Right ventricle myocardium inferior (tissue), 1 donor: Measurements from ENCODE around the gene ZNF865. TPM values are rescaled to one million over a fixed set of nuclear protein-coding genes. Genes with fewer than 3 reads are reported as not detected.

Experiments used
- ATAC-seq: fragments of 200-7000 bp; cut with Tn5 transposase; one replicate; pipeline ENCODE4 v1.9.1; 2020; ENCODE audit warnings: mild to moderate bottlenecking, moderate library complexity
- DNase-seq: peaks from one replicate; pipeline ENCODE4 v3.0.0; 2021; ENCODE audit errors: missing footprints
- intact Hi-C: fragments of 100-400 bp; cut with DNase I; formaldehyde crosslinking; loops from one replicate; pipeline ENCODE4 v1.11.0; 2022
- total RNA-seq: library from RNA; stranded (reverse); fragmentation: NEBNext Ultra II Directional; extraction: Animal tissue kit (Norgen Biotek cat#: 25700); gene quantifications from one replicate; pipeline ENCODE4 v1.2.1, GENCODE V29; 2021
- donor health status: DM: no; HTN: yes; CAD: no; lungs with severe emphysema.

Gene ZNF865
- total RNA-seq, 1 donor from 2014 or later = 16.9 TPM

DNA sequence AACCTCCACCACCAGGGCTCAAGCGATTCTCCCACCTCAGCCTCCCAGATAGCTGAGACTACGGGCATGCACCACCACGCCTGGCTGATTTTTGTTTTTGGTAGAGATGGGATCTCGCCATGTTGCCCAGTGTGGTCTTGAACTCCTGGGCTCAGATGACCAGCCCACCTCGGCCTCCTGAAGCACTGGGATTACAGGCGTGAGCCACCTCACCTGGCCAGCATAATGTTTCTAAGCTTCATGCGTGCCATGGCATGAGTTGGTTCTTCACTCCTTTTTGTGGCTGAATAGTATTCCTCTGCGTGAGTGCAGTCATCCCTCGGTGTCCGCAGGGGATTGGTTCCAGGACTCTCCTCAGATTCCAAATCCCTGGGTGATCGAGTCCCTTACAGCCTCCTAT, 20.6 kb upstream of the ZNF865 start:
- intact Hi-C loops = loop anchor here (5.0 kb wide), 2 partner anchors 38 to 68 kb away; partner anchors contain the start of gene SBK3
- DNase-seq (no peak), ATAC-seq (no peak)

DNA sequence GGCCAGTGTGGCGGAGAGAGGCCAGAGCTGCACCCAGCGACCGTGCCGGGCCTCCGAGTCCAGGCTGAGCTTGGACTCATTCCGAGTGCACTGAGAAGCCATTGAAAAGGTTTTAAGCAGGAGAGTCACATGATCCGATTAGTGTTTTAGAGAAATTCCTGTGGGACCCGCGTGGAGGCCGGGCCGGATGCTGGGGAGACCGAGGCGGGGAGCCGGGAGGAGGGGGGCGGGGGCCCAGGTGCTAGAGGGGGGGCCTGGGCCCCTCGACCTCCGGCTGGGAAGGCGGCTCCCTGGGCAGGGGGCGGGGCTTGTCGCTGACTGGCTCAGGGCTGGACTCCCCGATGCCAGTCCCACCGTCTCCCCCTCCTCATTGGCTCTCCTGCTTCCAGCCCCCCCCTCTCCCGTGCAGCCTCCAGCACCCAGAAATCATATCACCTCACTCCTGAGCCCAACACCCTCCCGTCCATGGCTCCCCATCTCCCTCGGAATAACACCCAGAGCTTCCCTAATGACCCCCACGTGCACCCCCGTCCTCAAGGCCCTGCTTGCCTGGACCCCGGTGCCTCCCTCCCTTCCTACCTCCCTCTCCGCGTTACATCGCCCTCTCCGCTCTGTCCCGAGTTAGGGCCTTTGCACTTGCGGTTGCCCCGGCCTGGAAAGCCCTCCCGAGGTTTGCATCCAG, 19.6 kb upstream of the ZNF865 start:
- intact Hi-C loops = no loop called here
- DNase-seq (peak; percentile 85), ATAC-seq (peak; percentile 65)

GRCh38 chr19:55586976-55587668, 18.3 kb upstream of the ZNF865 start:
- DNase-seq = peak; percentile 94
- peak; percentile 90 for ATAC-seq
- intact Hi-C loops = no loop called here

- DNase-seq (no peak), ATAC-seq (no peak)
- intact Hi-C loops = no loop called here
Observed at GRCh38 chr19:55588738-55589137, 16.7 kb upstream of the ZNF865 start.

DNA sequence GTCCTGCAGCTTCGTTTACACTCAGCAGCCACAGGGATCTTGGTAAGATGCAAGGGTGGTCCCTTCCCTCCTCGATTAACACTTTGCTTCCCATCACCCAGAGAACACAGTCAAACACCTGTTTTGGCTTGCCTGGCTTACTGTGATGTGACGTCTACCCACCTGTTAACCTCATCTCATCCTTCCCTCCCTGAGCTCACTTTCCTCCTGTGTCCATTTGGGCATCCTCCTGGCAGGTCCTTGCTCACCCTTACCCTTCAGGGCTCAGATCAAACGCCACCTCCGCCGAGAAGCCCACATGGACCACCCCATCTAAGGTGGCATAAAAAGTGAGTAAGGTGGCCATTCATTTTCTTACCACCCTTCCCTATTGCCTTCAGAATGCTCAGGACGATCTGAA, 15.3 kb upstream of the ZNF865 start:
- intact Hi-C loops = no loop called here
- no peak for ATAC-seq
- no peak for DNase-seq

- no peak for DNase-seq
- ATAC-seq = no peak
- intact Hi-C loops = no loop called here
Observed at GRCh38 chr19:55590617-55591016, 14.8 kb upstream of the ZNF865 start.

DNA sequence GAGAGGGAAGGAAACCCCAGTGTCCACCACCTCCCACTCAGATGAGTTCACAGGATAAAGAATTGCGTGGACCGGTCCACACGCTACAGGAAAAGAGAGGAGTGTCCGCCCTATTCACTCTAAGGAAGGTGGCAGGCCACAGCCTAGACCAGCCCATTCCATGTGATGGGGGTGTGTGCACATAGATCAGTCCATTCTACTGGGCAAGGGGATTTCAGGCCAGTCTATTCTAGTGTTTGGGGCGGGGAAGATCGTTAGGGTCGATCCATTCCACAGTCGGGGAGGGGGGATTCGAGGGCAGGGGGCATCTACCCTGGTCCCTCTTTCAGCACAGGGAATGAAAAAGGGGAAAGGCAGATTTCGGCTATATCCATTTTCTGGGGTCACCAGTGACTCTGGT, 13.9 kb upstream of the ZNF865 start:
- DNase-seq = no peak
- ATAC-seq = no peak
- intact Hi-C loops = no loop called here

DNA sequence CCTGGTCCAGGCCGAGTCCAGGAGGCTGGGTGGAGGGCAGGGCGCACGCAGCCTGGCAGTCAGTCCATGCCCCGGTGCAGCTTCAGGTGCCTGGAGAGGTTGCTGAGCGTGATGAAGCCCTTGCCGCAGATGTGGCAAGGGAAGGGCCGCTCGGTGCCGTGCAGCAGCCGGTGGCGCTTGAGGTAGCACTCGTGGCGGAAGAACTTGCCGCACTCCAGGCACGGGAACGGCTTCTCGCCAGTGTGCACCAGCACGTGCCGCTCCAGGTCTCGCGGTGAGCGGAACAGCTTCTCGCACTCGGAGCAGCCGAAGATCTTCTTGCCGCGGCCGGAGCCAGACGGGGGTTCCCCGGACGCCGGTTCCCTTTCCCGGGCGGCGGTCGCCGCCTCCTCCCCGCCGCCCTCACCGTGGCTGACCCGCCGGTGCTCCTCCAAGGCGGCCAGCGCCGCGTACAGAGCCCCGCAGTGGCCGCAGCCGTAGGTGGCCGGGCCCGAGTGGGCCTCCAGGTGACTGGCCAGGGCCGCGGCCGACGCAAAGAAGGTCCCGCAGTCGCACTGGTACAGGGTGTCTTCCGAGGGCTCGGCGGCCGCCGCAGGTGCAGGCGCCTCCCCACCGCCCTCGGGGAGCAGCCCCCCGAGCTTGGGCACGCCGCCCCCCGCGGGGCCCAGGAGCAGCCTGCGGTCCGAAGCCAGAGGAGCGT, 12.9 kb upstream of the ZNF865 start:
- DNase-seq (no peak), ATAC-seq (no peak)
- intact Hi-C loops = no loop called here

GRCh38 chr19:55593096-55593772, 12.2 kb upstream of the ZNF865 start:
- DNase-seq (no peak), ATAC-seq (no peak)
- intact Hi-C loops = no loop called here

DNA sequence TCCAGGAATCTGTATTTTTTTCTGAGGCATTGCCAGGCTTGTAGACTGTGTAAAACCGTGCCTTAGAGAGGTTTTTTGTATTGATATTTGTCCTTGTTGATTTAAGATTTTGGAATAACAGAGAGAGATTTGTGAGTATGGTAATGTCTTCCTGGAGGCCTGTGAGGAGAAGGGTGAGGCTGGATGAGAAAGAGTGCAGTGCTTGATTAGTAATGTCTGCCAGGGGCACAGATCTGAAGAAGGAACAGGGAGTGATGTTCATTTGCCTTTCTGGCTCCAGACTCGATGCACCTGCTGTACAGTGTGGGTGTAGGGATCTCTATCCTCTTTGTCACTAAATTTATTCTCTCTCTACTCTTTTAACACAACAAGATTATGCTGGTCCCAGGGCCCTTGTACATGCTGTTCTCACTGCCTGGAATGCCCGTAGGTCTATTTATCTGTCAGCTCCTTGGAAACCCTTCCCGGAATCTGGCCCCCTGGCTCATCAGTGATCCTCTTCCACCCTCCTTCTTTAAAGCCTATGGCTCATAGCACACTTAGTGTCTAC, 10.4 kb upstream of the ZNF865 start:
- intact Hi-C loops = loop anchor here (5.0 kb wide), 1 partner anchor 57 kb away; no protein-coding TSS in a partner anchor
- ATAC-seq (no peak), DNase-seq (no peak)

- no peak for DNase-seq
- intact Hi-C loops = loop anchor here (5.0 kb wide), 1 partner anchor 56 kb away; no protein-coding TSS in a partner anchor
- no peak for ATAC-seq
Observed at GRCh38 chr19:55596304-55596703, 9.1 kb upstream of the ZNF865 start.

DNA sequence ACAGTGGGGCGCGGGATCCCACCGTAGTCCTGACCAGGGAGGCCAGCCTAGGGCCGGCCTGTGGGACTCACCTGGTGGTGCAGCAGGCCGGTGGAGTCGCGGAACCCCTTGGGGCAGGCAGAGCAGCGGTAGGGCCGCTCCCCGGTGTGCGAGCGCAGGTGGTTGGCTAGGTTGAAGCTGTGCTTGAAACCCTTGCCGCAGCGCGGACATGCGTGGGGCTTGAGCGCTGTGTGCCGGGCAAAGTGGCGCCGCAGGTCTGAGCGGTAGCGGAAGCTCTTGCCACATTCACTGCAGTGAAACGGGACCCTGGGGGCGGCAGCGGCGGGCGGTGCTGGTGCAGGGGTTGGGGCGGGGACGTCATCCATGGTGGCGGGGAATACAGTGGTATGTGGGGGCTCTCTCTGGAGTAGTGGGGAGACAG, 7.9 kb upstream of the ZNF865 start:
- DNase-seq = no peak
- intact Hi-C loops = loop anchor here (5.0 kb wide), 1 partner anchor 55 kb away; no protein-coding TSS in a partner anchor
- ATAC-seq = no peak

DNA sequence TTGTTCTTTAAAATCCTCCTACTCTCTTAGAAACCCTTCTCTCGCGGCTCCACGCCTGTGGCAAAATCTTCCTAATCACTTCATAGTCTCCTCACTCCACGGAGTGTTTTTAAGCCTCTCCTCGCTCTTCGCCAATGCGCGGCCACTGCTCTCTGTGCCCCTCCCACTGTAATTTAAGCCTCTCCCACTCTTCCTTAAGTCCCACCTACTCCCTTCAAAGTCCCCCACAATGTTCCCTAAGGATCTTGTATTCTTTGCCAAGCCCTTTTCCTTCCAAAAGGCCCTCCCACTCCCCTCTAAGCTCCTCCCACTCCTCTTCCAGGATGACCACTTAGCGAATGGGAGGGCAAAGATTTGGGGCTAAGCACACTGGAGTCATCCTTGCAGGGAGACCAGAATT, 7.4 kb upstream of the ZNF865 start:
- intact Hi-C loops = loop anchor here (2.0 to 5.0 kb wide), 2 partner anchors 17 to 54 kb away; partner anchors contain the start of gene ZNF579
- DNase-seq = no peak
- no peak for ATAC-seq

DNA sequence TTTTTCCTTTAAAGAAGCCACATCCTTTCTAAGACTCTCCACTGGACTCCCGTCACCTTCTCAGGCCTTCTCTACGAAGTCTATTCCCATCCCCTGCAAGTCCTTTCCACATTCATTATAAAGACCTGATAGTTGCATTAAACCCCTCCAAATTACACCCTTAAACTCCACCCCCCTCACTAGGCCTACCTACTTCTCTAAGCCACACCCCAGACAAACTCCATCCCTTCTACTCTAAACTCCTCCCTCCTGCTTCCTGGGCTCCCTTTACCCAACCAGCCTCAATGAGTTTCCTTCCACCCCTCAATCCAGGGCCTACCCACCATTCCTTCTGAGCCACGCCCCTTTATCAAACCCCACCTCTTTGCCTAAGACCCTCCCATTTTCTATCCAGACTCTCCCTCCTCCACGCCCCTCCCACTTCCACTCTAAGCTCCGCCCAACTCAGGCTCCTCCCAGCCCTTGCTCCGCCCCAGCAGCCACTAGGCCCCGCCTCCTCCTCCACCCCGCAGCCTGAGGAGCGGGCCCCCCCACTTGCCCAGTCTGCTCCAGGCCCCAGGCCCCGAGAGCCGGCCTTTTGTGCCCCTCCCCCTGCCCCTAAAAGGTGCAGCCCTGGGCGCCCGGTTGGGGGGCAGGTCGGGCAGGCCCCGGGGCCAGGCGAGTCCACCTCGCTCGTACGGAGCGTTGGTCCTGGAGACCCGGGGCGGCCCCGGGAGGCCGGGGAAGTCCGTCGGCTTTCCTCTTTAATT, 6.6 kb upstream of the ZNF865 start:
- intact Hi-C loops = loop anchor here (2.0 to 5.0 kb wide), 2 partner anchors 18 to 53 kb away; partner anchors contain the start of gene ZNF579
- peak; percentile 94 for DNase-seq
- ATAC-seq = peak; percentile 83

DNA sequence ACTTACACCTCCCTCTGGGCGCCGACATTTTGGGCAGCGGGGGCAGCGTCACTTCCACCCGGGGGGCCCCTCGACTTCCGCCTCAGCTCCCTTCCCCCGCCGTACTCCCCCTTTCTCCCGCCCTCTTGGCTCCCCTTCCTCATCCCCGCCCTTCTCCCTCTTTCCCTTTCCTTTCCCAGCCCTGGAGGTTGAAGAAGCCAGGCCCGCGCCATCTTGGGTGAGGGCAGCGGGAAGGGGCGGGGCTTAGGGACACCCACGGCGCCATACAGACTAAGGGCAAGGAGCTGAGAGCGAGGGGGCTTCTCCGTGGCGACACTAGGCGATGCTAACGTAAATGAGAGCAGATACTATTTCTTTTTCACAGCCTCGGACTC, 6.0 kb upstream of the ZNF865 start, which contains the start of gene FIZ1:
Gene FIZ1, minus strand, starts transcription at position 50 of the 374 bp plus-strand sequence. CDS start 1,652 bp downstream, outside the sequence.
- ATAC-seq (peak; percentile 91), DNase-seq (peak; percentile 98)
- intact Hi-C loops = loop anchor here (2.0 to 5.0 kb wide), 2 partner anchors 19 to 53 kb away; partner anchors contain the start of gene ZNF579

DNA sequence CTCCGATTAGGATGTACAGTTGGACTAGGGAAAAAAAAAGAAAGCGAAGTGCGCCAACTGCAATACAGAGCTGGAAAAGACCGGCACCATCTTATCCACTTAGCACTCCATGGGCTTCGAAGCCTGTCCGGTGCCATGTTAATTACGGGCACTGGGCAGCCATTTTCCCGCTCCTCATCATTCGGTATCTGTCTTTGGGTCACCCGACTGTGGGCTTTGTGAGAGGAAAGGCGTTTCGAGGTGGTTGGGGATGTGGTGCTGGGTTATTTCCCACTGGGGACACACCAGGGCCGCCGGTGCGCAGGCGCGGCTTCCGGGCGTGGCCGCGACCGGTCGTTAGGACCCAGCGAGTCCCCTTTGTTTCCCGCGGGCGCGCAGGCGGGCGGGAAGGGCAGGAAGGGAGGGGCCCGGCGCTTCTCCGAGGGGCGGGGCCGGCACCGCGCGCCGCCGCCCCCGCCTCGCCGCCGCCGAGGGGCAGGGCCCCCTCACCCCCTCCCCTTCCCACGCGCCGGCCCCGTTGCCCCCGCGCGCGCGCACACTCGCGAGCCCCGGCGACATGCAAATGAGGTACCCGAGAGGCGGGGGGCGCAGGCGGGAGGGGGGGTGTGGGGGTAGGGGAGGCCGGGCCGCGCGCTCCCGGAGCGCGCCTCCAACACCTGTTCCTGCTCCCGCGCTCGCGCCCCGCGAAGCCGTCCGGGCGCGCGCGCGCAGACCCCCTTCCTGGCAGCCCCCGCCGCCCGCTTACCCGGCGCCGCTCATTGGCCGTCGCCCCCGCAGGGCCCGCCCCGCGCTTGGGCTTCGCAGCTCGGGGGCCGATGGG, 5.4 kb upstream of the ZNF865 start, which contains the start of gene ZNF524:
Gene ZNF524, plus strand, starts transcription at position 447 of the 820 bp plus-strand sequence. CDS start 1,825 bp downstream, outside the sequence.
- intact Hi-C loops = loop anchor here (2.0 to 10.0 kb wide), 3 partner anchors 19 to 215 kb away; partner anchors contain the start of genes RPL28, TMEM238 and ZNF579
- DNase-seq = peak; percentile 91
- ATAC-seq = peak; percentile 65

GRCh38 chr19:55600662-55601028, 4.8 kb upstream of the ZNF865 start:
- intact Hi-C loops = loop anchor here (1.0 to 10.0 kb wide), 2 partner anchors 54 to 216 kb away; partner anchors contain the start of genes RPL28 and TMEM238
- ATAC-seq (no peak), DNase-seq (no peak)
